Colonic mucosa (tissue), 4 donors: Measurements from ENCODE around the gene THEM5. TPM values are rescaled to one million over a fixed set of nuclear protein-coding genes. Genes with fewer than 3 reads are reported as not detected.

Experiments
- DNase-seq: peaks from one replicate; pipeline ENCODE4 v3.0.0-alpha.2; 2020
- H3K27ac ChIP-seq: fragments of 200-600 bp; one replicate; pipeline ENCODE4 v1.8.0; 2021
- H3K27me3 ChIP-seq: fragments of 200-600 bp; one replicate; pipeline ENCODE4 v1.8.0; 2021
- H3K36me3 ChIP-seq: fragments of 200-600 bp; one replicate; pipeline ENCODE4 v1.8.0; 2021
- H3K4me1 ChIP-seq: fragments of 200-600 bp; one replicate; pipeline ENCODE4 v1.8.0; 2021; ENCODE audit warnings: mild to moderate bottlenecking
- H3K4me3 ChIP-seq: fragments of 200-600 bp; one replicate; pipeline ENCODE4 v1.8.0; 2021
- H3K9ac ChIP-seq, 2 donors: one replicate each; pipeline ENCODE4 v1.7.0; 2013; ENCODE audit warnings: control low read depth in 2 of 2, low read depth in 2 of 2, low read length in 2 of 2
- H3K9me3 ChIP-seq: fragments of 200-600 bp; one replicate; pipeline ENCODE4 v1.8.0; 2021
- intact Hi-C: fragments of 100-400 bp; cut with DNase I; formaldehyde crosslinking; loops from one replicate; pipeline ENCODE4 v1.14.1; 2022
- total RNA-seq, 2 donors: library from RNA; stranded (reverse); fragmentation: NEBNext Ultra II Directional in 1 of 2; extraction: Animal tissue kit (Norgen Biotek cat#: 25700) in 1 of 2; gene quantifications; one replicate each; pipeline ENCODE4 v1.2.1, GENCODE V29; 2021
- TF ChIP-seq, protein P1 (sequence below): fragments of 200-600 bp; IDR thresholded peaks from one replicate; pipeline ENCODE4 v1.8.0; 2022; ENCODE audit warnings: antibody characterized with exemption, mild to moderate bottlenecking
- donor health status: healthy.
- donor health status: DM: no; HTN: no; CAD: no.
- donor health status: DM: no; HTN: no; CAD: no.

The THEM5 gene
- total RNA-seq, 2 donors from 2014 or later = not detected

DNA sequence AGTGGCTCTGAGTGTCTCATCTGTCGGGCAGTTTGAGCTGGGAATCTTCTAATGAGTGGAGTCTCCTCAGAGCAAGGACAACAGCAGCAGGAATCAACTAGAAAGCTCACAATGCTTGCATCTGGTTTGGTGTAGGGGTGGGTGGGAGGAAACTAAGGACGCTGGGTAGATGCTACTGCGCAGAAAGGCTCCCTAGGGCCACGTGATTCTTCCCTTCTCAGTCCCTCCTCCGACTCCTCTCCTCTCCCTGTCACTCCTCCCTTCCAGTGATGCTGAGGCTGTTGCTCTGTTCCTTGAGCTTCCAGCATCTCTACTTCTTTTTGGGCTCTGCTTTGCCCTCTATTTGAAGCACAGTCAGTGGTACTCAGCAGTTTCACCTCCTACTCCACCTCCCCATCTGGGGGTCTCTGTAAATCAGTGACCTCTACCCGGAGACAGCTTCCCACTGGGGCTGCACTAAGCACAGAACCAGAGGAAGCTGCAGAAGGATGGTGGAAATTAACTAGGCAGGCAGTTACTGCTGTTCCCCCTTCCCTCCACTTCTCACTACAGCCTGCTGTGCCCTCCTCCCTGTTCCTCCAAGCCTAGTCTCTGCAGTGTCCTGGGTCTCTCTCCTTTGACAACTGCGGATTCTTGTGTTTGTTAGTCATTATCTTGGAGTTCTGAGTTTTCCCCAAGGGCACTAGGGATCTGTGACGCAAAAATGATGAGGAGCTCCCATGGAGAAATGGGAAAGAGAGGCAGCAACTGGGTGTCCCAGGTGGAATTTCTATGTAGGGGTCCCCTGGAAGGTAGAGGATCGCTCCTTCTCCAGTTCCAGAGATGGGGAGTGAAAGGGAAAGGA, 54.1 kb downstream of the THEM5 start:
- no peak for DNase-seq
- intact Hi-C loops = no loop called here
- H3K27me3 ChIP-seq = no peaks in the 10 kb centered on the region
- no peaks in the 10 kb centered on the region for H3K4me1 ChIP-seq
- TF ChIP-seq, protein P1, sequence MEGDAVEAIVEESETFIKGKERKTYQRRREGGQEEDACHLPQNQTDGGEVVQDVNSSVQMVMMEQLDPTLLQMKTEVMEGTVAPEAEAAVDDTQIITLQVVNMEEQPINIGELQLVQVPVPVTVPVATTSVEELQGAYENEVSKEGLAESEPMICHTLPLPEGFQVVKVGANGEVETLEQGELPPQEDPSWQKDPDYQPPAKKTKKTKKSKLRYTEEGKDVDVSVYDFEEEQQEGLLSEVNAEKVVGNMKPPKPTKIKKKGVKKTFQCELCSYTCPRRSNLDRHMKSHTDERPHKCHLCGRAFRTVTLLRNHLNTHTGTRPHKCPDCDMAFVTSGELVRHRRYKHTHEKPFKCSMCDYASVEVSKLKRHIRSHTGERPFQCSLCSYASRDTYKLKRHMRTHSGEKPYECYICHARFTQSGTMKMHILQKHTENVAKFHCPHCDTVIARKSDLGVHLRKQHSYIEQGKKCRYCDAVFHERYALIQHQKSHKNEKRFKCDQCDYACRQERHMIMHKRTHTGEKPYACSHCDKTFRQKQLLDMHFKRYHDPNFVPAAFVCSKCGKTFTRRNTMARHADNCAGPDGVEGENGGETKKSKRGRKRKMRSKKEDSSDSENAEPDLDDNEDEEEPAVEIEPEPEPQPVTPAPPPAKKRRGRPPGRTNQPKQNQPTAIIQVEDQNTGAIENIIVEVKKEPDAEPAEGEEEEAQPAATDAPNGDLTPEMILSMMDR = no peak
- H3K27ac ChIP-seq = no peak overlapping the region
- H3K9ac ChIP-seq = no peak overlapping the region
- H3K4me3 ChIP-seq = no peak overlapping the region
- no peaks in the 10 kb centered on the region for H3K9me3 ChIP-seq
- no peaks in the 10 kb centered on the region for H3K36me3 ChIP-seq

DNA sequence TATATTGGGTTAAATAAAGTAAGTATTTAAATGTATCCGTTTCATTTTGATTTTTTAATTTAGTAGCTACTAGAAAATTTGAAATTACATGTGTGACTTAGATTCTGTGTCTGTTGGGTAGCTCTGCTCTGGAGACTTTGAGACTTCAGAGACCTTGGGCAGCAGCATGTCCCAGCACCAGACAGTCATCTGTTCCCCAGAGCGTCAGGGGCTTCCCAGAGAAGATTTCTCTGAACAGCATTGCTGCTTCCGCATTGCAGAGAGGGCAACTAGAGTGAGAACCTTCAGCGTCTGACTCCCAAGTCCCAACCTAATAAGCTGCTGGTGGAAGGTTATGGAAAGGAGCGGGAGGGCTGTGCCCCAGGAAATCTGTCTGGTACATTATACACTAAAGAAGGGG, 54.9 kb downstream of the THEM5 start:
- Histone ChIP-seq H3K9me3 (no peaks in the 10 kb centered on the region), H3K4me3 (no peak overlapping the region), H3K9ac (no peak overlapping the region), H3K27me3 (no peaks in the 10 kb centered on the region), H3K27ac (no peak overlapping the region), H3K36me3 (no peaks in the 10 kb centered on the region), H3K4me1 (no peaks in the 10 kb centered on the region)
- intact Hi-C loops = no loop called here
- TF ChIP-seq, protein P1 = no peak
- no peak for DNase-seq

Other genes starting within 250 kb of the THEM5 start
- gene SNX27, start 241.7 kb downstream of the THEM5 start, total RNA-seq = 10 to 100 TPM; 28.7 to 32.0 TPM
- 1 to 10 TPM; 2.7 to 2.8 TPM for gene CELF3, start 136.9 kb downstream of the THEM5 start, total RNA-seq
- gene RIIAD1, start 132.2 kb downstream of the THEM5 start, total RNA-seq = under 1 TPM in 1 of 2 donors, not detected in 1; 0.91 TPM
- gene MRPL9, start 90.2 kb downstream of the THEM5 start, total RNA-seq = 100 to 1,000 TPM in 1 of 2 donors, 10 to 100 TPM in 1; 49.4 to 104 TPM
- gene TDRKH, start 63.2 kb downstream of the THEM5 start, total RNA-seq = 1 to 10 TPM; 6.8 to 9.1 TPM
- gene LINGO4, start 48.3 kb downstream of the THEM5 start, total RNA-seq = under 1 TPM; 0.12 to 0.13 TPM
- 10 to 100 TPM; 20.5 to 27.7 TPM for gene RORC, start 21.9 kb downstream of the THEM5 start, total RNA-seq
- gene C2CD4D, start 13.9 kb downstream of the THEM5 start, total RNA-seq = 1 to 10 TPM in 1 of 2 donors, under 1 TPM in 1; 0.85 to 1.6 TPM
- gene THEM4, start 55.8 kb upstream of the THEM5 start, total RNA-seq = 1 to 10 TPM; 6.6 to 7.7 TPM
- gene S100A10, start 140.1 kb upstream of the THEM5 start, total RNA-seq = 1,000 to 10,000 TPM; 1,313 to 1,485 TPM
- gene S100A11, start 183.3 kb upstream of the THEM5 start, total RNA-seq = 100 to 1,000 TPM; 194 to 260 TPM
- gene TCHHL1, start 235.4 kb upstream of the THEM5 start, total RNA-seq = not detected